ENCODE results near the gene ZFPM1.

Gene ZFPM1

DNA sequence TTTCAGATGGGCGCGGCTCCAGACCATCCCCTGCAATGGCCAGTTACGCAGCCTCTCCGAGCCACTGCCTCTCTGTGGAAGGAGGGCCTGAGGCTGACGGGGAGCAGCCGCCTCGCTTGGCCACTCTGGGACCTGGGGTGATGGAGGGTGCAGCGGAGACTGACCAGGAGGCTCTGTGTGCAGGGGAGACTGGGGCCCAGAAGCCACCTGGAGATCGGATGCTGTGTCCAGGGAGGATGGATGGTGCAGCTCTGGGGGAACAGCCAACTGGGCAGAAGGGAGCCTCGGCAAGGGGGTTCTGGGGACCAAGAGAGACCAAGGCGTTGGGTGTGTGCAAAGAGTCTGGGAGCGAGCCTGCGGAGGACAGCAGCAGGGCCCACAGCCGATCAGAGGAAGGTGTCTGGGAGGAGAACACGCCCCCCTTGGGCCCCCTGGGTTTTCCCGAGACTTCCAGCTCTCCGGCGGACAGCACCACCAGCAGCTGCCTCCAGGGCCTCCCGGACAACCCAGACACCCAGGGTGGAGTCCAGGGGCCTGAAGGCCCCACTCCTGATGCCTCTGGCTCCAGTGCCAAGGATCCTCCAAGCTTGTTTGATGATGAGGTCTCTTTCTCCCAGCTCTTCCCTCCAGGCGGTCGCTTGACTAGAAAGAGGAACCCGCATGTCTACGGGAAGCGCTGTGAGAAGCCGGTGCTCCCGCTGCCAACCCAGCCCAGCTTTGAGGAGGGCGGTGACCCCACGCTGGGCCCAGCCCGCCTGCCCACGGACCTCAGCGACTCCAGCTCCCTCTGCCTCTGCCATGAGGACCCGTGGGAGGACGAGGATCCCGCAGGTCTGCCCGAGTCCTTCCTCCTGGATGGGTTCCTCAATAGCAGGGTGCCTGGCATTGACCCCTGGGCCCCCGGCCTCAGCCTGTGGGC lies 17.4 kb upstream of the ZFPM1 start:
- DNase-seq: no peak

DNA sequence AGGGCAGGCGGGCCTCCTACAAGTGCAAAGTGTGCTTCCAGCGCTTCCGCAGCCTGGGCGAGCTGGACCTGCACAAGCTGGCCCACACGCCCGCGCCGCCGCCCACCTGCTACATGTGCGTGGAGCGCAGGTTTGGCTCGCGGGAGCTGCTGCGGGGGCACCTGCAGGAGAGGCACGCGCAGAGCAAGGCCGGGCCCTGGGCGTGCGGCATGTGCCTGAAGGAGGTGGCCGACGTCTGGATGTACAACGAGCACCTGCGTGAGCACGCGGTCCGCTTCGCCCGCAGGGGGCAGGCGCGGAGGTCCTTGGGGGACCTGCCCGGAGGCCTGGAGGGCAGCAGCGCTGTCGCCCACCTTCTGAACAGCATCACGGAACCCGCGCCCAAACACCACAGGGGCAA lies 16.3 kb upstream of the ZFPM1 start:
- DNase-seq: no peak

DNA sequence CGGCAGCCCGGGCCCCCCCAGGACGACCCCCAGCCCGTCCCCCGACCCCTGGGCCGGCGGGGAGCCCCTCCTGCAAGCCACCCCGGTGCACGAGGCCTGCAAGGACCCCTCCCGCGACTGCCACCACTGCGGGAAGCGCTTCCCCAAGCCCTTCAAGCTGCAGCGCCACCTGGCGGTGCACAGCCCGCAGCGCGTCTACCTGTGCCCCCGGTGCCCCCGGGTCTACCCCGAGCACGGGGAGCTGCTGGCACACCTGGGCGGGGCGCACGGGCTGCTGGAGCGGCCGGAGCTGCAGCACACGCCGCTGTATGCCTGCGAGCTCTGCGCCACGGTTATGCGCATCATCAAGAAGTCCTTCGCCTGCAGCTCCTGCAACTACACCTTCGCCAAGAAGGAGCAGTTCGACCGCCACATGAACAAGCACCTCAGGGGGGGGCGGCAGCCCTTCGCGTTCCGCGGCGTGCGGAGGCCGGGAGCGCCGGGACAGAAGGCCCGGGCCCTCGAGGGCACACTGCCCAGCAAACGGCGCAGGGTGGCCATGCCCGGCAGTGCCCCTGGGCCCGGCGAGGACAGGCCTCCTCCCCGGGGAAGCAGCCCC lies 15.6 kb upstream of the ZFPM1 start:
- peak; percentile 64 for DNase-seq

DNA sequence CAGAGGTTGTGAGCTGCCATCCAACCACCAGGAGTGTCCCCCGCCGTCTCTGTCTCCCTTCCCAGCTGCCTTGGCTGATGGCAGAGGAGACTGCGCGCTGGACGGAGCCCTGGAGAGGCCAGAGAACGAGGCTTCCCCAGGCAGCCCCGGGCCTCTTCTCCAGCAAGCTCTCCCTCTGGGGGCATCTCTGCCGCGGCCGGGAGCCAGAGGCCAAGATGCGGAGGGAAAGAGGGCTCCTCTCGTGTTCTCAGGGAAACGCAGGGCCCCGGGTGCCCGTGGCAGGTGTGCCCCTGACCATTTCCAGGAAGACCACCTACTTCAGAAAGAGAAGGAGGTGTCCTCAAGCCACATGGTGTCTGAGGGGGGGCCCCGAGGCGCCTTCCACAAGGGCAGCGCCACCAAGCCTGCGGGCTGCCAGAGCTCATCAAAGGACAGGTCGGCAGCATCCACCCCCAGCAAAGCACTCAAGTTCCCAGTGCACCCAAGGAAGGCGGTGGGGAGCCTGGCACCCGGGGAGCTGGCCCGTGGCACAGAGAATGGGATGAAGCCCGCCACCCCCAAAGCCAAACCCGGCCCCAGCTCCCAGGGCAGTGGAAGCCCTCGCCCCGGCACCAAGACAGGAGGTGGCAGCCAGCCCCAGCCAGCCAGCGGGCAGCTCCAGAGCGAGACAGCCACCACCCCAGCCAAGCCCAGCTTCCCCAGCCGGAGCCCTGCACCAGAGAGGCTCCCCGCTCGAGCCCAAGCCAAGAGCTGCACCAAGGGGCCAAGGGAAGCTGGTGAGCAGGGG lies 14.8 kb upstream of the ZFPM1 start:
- no peak for DNase-seq

DNA sequence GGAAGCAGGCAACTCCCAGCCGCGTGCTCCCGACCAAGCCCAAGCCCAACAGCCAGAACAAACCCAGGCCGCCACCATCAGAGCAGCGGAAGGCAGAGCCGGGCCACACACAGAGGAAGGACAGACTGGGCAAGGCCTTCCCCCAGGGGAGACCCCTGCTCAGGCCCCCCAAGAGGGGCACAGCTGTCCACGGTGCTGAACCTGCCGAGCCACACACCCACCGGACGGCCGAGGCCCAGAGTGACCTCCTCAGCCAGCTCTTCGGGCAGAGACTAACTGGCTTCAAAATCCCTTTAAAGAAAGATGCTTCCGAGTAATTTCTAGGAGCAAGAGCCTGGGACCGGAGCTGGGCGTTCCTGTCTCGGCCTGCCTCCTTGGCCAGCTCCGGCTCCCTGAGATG lies 14.1 kb upstream of the ZFPM1 start:
- DNase-seq: no peak

DNA sequence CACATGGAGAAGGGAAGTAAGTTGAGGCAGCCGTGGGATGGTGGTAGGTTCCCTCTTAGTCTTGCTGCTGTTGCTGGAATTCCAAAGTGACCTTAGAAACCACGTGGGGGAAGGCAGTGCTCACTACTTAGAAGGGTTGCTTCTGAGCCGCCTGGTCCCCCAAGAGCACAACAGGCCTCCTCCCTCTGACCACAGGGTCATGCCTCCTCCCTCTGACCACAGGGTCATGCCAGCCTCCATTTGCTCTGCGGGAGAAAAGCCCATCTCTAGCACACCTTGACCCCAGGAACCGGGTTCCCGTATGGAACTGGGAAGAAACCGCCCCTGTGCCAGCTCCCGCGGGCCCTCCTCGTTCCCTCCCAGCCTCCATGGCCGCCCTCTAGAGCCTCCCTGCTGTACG lies 13.4 kb upstream of the ZFPM1 start:
- DNase-seq: no peak

DNA sequence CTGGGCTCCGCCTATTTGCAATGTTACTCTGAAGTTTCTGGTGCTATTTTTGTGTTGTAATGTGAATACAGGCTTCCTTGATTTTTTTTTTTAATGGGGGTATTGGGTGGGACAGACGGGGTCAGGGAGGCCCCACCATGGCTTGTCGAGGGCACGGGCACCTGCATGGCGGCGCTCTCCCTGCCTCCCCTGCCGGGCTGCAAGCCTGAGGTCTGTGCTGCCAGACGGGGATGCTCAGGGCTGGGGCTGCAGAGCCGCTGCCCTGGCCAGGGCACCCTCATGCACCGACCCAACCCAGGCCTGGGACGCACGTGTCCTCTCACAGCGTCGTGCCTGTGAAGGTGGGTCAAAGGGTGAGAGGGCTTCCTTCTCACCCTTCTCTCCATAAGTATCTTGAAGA lies 13.0 kb upstream of the ZFPM1 start:
- DNase-seq: no peak

DNA sequence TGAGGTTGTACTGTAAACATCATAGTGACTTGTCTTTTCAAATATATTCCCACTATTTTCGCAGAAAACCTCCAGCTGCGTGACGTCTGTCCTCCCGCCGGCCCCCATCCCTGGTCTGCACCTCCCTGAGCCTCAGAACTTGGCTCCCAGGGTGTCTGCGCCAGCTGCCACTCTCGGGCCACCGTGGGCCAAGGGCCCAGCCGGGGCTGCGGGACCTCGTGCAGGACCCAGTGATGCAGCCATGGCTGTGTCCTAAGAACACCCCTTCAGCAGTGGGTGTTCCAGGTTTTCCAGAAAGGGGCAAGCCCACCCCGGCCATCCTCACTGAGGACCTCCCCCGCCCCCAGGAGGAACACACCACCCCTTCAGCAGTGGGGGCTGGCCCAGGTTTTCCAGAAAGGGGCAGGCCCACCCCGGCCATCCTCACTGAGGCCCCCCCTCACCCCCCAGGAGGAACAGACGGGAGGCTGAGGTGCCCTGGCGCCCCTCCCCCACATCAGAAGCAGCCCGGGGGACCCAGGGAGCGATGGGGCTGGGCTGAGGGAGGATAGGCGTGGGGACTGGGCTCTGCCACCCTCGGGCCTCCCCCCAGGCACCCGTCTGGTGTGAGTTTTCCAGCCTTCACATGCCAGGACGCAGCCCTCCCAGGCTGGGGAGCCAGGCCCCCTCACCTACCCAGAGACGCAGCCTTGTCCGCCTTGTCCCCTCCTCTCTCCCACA lies 12.2 kb upstream of the ZFPM1 start:
- DNase-seq: no peak

DNA sequence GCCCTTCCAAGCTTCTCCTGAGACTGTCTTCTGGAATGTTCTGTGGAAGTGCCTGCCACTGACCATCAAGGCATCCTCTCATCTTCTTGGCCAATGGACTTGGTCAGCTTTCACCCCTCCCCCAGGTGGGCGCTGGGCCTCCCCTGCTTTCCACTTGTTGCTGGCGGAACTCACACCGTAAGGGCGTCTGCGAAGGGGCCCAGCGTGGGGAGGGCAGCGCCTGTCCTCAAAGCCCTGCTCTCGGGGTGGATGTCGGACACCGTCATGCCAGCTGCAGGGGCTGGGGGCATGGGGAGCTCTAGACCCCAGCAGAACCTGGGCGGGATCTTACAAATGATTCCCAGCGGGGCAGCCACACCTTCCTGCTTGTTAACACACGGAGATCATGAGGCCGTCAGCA lies 11.6 kb upstream of the ZFPM1 start:
- DNase-seq: no peak

DNA sequence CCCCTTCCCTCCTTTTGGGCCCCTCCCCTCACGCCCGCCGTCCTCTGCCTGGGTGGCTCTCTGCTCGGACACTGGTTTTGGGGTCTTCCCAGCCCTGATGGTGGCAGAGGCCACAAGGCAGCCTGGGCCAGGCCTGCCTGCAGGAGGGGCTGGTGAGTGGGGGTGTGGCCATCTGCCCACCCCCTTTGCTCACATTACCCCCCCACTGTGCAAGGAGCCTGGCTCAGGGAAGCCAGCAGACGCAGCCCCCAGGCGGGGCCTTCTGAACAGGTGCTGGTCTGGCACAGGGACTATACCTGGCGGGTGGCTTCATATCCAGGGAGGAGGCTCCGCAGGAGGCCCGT lies 10.7 kb upstream of the ZFPM1 start:
- no peak for DNase-seq

DNA sequence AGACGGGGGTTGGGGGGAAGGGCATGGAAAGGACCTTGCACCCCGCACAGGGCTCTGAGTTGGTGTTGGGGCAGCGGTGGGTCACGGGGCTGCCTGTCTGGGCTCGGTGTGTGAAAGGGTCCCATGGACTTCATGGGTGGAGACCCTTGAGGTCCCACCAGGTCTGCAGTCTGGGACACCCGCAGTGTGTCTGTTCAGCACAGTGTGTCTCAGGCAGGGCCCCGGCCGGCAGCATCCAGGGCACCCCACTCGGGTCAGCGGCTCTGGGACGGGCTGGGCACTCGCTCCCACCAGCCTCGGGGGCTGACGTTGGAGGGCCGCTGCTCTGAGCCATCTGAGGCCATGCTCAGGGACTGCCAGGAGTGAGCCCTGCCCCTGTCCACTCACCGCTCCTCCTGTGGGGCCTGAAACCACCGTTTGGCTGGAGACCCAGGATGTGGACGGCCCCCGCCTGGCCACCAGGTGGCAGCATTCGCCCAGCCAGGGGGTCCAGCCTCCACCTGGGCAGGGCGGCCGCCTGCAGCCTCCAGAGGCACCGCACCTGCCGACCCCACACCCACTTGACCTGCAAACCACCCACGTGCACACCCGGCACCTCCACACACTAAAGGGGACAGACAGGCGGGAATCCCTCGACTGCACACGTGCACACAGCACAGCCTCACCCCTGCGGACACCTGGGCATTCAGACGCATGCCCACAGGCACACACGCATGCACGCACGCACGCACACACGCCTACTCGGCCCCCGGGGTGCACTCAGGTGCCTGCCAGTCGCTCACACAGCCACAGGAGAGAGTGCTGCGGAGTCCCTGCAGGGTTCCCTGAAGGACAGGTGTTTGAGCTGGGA lies 10.1 kb upstream of the ZFPM1 start:
- DNase-seq: peak; percentile 72

DNA sequence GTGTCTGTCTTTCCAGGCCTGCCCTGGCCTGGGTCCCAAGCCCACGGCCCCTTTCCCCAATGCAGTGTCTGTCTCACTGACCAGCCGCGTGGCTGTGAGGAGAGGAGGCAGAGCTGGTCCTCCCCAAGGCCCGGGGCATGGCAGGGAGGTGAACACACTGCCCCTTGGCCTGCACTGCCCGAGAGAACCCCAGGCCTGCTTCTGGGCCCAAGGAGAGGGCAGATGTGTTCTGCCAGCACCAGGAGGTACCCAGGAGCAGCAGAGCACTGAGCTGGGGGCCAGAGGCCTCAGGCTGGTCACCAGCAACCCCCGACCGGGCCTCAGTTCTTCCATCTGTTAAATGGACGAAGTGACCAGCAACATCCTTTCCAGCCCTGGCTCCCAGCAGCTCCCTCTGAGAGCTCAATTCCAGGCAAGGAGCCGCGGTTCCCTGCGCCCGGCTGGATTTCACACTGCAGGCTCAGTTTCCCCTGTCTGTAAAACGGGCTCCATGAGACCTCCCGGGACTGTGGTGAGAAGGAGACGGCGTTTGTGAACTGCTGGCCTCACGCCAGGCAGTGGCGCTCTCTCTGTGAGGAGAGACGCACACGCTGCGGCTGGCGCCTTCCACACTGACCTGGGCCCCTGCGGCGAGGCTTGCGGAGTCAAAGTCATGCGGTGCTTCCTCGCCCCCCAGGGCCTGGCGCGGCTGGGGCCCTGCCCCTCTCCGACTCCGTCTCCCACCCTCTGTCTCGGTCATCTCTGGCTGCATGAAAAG lies 8.1 kb upstream of the ZFPM1 start:
- no peak for DNase-seq

DNA sequence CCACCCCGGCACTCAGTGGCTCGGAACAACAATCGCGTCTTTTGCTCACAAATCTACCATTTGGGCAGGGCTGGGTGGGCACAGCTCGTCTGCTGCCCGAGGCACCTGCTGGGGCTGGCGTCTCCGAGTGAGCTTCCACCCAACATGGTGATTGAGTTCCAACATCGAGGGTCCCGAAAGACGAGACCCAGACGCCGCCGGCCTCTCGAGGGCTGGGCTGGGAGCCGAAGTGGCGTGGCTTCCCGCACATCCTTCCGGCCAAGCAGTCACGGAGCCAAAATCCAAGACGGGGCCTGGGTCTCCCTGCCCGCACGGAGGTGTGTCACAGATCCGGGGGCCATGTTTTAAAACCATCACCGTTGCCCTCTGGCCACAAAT lies 7.5 kb upstream of the ZFPM1 start:
- DNase-seq: no peak

DNA sequence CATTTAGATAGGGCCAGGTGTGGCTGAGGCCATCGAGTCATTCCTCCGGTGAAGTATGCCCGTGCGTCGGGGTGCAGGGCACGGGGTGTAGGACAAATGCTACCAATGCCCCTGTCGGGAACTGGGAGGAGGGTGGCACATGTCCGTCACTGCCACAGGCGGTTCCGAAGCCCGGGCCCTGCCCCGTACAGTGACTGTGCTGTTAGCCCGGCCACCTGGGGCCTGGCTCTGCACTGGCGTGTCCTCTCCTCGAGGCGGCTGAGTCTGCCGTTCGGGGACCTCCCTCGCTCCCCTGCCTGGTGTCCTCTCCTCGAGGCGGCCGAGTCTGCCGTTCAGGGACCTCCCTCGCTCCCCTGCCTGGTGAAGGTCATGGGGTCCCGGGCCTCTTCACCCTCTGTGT lies 7.0 kb upstream of the ZFPM1 start:
- DNase-seq: no peak

DNA sequence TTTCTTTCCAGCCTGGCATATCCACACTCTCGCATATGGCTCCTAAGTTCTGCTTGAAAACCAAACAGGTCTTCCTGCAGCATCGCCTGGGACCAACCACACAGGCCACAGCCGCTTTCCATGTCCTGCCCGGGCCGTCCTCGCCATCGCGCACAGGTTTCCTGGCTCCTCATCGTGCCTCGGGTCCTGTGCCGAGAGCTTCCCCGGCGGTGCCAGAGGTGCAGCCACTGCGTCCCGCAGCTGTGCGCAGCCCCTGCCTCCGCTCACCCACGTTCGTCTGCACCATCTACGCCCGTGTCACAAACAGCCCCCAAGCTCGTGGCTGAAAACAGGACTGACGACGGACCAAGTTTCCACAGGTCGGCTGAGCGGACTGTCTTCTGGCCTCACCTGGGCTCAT lies 6.3 kb upstream of the ZFPM1 start:
- DNase-seq: no peak

DNA sequence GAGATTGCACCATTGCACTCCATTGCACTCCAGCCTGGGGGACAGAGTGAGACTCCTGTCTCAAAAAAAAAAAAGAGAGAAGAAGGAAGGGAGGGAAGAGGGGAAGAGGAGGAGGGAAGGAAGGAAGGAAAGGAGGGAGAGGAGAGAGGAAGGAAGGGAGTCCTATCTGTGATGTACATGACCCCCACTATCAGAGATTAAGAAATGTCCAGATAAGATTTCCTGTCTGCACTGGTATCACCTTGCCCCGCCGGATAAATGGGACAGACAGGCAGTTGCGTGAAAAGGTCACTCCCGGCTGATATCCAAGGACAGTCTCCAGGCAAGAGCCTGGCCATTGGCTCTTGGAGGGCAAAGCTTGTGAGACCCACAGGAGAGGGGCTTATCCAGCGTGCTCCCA lies 5.2 kb upstream of the ZFPM1 start:
- DNase-seq: no peak

DNA sequence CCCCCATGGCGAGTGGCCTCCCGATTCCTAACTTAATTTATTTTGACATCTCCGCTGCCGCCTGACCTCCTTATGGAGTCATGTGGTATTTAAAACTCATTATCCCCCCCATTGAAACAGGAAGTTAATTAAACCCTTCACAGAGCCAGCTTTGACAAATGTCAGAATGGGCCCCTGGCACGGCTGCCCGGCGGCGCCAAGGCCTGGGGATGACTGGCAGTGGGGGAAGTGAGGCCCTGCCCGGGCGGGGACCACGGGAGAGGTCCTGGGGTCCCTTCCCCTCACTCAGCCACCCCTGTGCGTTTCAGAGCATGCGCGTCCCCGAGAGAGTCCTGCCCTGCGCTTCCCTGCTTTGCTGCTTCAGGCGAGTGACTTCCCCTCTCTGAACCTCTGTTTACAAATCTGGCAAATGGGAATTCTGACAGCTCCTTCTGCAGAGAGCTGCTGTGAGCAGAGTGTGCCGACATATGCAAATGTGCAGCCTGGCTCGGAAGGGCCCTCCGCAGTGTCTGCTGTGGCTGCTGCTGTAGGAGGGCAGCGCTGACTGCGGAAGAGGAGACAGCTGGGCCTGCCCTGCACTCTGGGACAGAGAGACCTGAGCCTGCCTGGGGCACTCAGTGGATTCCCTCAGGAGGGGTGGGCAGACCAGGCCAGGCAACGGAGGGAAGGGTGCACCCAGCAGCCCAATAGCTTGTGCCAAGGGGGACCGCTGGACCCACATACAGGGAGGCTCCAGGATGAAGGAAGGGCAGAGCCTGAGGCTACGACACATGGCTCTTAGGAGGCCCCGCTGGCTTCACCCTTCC lies 4.4 kb upstream of the ZFPM1 start:
- no peak for DNase-seq

DNA sequence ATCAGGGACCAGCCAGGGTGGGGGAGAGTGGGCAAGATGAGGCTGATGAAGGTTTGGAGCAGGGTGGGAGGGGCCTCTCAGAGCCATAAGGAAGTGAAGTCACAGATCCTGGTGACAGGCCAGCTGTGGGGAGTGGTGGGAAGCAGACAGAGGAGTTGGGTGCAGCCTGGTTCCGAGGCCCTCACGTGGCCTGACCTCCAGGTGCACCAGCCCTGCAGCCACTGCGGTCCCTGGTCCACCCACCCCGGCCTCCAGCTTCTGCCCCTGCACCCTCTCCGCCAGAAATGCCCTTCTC lies 3.9 kb upstream of the ZFPM1 start:
- DNase-seq: no peak

DNA sequence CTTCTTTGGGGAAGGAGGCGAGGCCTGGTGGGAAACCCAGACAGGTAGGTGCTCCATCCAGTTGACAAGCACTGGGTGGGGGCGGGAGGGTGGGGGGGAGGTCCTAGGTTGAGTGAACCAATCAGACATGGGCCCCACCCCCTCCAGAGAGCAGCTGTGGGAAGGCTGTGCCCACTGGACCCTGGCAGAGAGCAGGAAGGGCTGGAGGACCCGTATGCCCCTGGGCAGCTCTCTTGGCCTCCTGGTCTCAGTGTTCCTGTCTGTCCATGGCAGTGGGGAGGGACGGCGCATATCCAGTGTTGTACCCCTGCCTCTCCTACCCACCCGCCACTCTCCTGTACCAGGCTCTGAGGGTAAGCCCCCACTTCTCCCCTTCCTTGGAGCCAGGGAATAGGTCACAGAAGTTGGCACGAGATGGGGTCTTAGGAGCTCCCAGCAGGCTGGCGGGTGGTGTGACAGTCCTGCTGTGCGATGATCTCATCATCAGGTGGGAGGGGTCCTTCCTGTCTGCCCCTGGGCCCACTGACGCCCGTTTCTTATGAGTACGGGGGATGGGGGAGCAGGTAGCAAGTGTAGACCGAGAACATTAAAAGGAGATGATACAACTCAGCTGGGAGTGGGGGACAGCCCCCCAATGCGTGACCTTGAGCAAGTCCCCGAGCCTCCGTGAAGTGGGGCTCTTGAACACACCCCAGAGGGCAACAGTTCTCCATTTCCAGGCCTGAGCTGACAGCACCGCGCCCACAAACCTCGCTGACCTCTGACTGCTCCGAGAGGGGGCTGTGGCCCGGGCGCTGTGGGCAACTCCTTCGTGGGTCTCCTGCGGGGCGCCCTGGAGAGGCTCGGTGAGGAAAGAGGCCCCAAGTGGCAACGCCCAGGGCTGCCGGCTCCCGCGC lies 1.2 kb upstream of the ZFPM1 start:
- DNase-seq: peak; percentile 30

All from activated T-cell treated with anti-CD3 and anti-CD28 coated beads for 4 hours (primary cell).